ENCODE measurements around the gene HUWE1.

- TF ChIP-seq POLR2AphosphoS5 (IDR thresholded peaks at IDR 0.05; ENCODE audit: low read depth, low read length) = no peak
- TF ChIP-seq FOXP2 (optimal IDR thresholded peaks at IDR 0.05; ENCODE audit: borderline replicate concordance, extremely low read depth, extremely low read length, insufficient read depth) = no peak
Measured at GRCh38 chrX:53580742-53581504, 105.6 kb downstream of the HUWE1 start.
